Nephron progenitor cell (in vitro differentiated cells): ENCODE measurements around the gene S1PR5.

Source experiments
- DNase-seq: peaks from one replicate; pipeline ENCODE4 v3.0.0; 2021
- H3K27ac Mint-ChIP-seq: 2 replicates; pipeline ENCODE4 v1.8.0; 2021; ENCODE audit warnings: mild to moderate bottlenecking, moderate library complexity, mixed read lengths
- H3K27me3 Mint-ChIP-seq: 2 replicates; pipeline ENCODE4 v1.8.0; 2021; ENCODE audit warnings: mild to moderate bottlenecking, low read depth, mixed read lengths; ENCODE audit not compliant: poor library complexity
- H3K36me3 Mint-ChIP-seq: 2 replicates; pipeline ENCODE4 v1.8.0; 2021; ENCODE audit warnings: low read depth, mixed read lengths
- H3K4me1 Mint-ChIP-seq: 2 replicates; pipeline ENCODE4 v1.8.0; 2021; ENCODE audit warnings: mixed read lengths
- H3K4me3 Mint-ChIP-seq: 2 replicates; pipeline ENCODE4 v1.8.0; 2021; ENCODE audit warnings: mild to moderate bottlenecking, moderate library complexity, mixed read lengths
- H3K9me3 Mint-ChIP-seq: 2 replicates; pipeline ENCODE4 v1.8.0; 2021; ENCODE audit warnings: mild to moderate bottlenecking, moderate library complexity, mixed read lengths
- CTCF ChIP-seq: fragments of 200-600 bp; sonication (generic); IDR thresholded peaks from 2 replicates; pipeline ENCODE4 v1.5.0; 2021; ENCODE audit warnings: antibody characterized with exemption

S1PR5 gene

GRCh38 chr19:10549733-10550132 lies 32.5 kb upstream of the S1PR5 start:
- no peaks in the 10 kb centered on the region for H3K9me3 Mint-ChIP-seq
- DNase-seq, result no peak
- H3K27me3 Mint-ChIP-seq, result no peaks in the 10 kb centered on the region
- no peak overlapping the region for H3K4me3 Mint-ChIP-seq
- TF ChIP-seq CTCF, result no peak
- no peak overlapping the region for H3K27ac Mint-ChIP-seq
- H3K4me1 Mint-ChIP-seq, result peaks cover 5% of the 10 kb centered on the region
- peaks cover 65% of the 10 kb centered on the region for H3K36me3 Mint-ChIP-seq

- TF ChIP-seq CTCF, result no peak
Observed at GRCh38 chr19:10548746-10549276, 31.6 kb upstream of the S1PR5 start.

GRCh38 chr19:10546817-10547216 lies 29.6 kb upstream of the S1PR5 start:
- Mint-ChIP-seq H3K36me3 (peaks cover 42% of the 10 kb centered on the region), H3K27ac (no peak overlapping the region), H3K4me1 (peaks cover 5% of the 10 kb centered on the region), H3K4me3 (no peak overlapping the region), H3K27me3 (peaks cover 3% of the 10 kb centered on the region), H3K9me3 (no peaks in the 10 kb centered on the region)
- DNase-seq, result no peak
- no peak for TF ChIP-seq CTCF

More at GRCh38 chr19:10548746-10549276, 31.6 kb upstream of the S1PR5 start:
- Mint-ChIP-seq H3K4me1 (peaks cover 5% of the 10 kb centered on the region), H3K27me3 (no peaks in the 10 kb centered on the region), H3K9me3 (no peaks in the 10 kb centered on the region), H3K4me3 (no peak overlapping the region), H3K27ac (no peak overlapping the region), H3K36me3 (peaks cover 61% of the 10 kb centered on the region)
- DNase-seq, result no peak

- Mint-ChIP-seq H3K4me3 (peak overlapping the region; percentile 91), H3K4me1 (peaks cover 5% of the 10 kb centered on the region), H3K9me3 (no peaks in the 10 kb centered on the region), H3K27ac (no peak overlapping the region), H3K27me3 (peaks cover 9% of the 10 kb centered on the region), H3K36me3 (peaks cover 22% of the 10 kb centered on the region)
- TF ChIP-seq CTCF, result no peak
- DNase-seq, result no peak
Observed at GRCh38 chr19:10544753-10545251, 27.6 kb upstream of the S1PR5 start.

GRCh38 chr19:10544242-10544752 lies 27.1 kb upstream of the S1PR5 start:
- Mint-ChIP-seq H3K4me3 (peak overlapping the region; percentile 91), H3K36me3 (peaks cover 17% of the 10 kb centered on the region), H3K27ac (no peak overlapping the region), H3K27me3 (peaks cover 9% of the 10 kb centered on the region), H3K4me1 (peaks cover 5% of the 10 kb centered on the region), H3K9me3 (no peaks in the 10 kb centered on the region)
- no peak for DNase-seq
- TF ChIP-seq CTCF, result no peak
